ENCODE measurements around the gene HINFP.

DNA sequence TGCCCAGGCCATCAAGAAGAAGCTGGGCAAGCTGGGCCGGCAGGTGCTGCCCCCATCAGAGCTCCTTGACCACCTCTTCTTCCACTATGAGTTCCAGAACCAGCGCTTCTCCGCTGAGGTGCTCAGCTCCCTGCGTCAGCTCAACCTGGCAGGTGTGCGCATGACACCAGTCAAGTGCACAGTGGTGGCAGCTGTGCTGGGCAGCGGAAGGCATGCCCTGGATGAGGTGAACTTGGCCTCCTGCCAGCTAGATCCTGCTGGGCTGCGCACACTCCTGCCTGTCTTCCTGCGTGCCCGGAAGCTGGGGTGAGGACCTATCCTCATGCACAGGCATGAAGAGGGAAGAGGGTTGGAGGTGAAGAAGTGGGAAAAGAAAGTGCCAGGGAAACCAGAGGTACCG, 58.6 kb downstream of the HINFP start:
- TF ChIP-seq, protein P1, sequence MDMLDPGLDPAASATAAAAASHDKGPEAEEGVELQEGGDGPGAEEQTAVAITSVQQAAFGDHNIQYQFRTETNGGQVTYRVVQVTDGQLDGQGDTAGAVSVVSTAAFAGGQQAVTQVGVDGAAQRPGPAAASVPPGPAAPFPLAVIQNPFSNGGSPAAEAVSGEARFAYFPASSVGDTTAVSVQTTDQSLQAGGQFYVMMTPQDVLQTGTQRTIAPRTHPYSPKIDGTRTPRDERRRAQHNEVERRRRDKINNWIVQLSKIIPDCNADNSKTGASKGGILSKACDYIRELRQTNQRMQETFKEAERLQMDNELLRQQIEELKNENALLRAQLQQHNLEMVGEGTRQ (IDR thresholded peaks at IDR 0.05; ENCODE audit: low read depth, low read length), result no peak
- no peak for TF ChIP-seq FOS (IDR thresholded peaks at IDR 0.05; ENCODE audit: low read depth, low read length)
- TF ChIP-seq MAFK (IDR thresholded peaks at IDR 0.05; ENCODE audit: low read depth, low read length), result no peak
- TF ChIP-seq CEBPB (IDR thresholded peaks at IDR 0.05; ENCODE audit: low read depth, low read length), result no peak
- no peak for TF ChIP-seq RFX5 (IDR thresholded peaks at IDR 0.05; ENCODE audit: low read depth, low read length)
- TF ChIP-seq, protein P2, sequence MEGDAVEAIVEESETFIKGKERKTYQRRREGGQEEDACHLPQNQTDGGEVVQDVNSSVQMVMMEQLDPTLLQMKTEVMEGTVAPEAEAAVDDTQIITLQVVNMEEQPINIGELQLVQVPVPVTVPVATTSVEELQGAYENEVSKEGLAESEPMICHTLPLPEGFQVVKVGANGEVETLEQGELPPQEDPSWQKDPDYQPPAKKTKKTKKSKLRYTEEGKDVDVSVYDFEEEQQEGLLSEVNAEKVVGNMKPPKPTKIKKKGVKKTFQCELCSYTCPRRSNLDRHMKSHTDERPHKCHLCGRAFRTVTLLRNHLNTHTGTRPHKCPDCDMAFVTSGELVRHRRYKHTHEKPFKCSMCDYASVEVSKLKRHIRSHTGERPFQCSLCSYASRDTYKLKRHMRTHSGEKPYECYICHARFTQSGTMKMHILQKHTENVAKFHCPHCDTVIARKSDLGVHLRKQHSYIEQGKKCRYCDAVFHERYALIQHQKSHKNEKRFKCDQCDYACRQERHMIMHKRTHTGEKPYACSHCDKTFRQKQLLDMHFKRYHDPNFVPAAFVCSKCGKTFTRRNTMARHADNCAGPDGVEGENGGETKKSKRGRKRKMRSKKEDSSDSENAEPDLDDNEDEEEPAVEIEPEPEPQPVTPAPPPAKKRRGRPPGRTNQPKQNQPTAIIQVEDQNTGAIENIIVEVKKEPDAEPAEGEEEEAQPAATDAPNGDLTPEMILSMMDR (conservative IDR thresholded peaks at IDR 0.05; ENCODE audit: low read depth, low read length), result no peak
- no peak for TF ChIP-seq POLR2A (IDR thresholded peaks at IDR 0.05; ENCODE audit: low read depth, low read length)
- TF ChIP-seq SMC3 (IDR thresholded peaks at IDR 0.05; ENCODE audit: low read depth, low read length), result no peak
- no peak for TF ChIP-seq RCOR1 (IDR thresholded peaks at IDR 0.05; ENCODE audit: insufficient replicate concordance, low read length)
- no peak for TF ChIP-seq MXI1 (IDR thresholded peaks at IDR 0.05; ENCODE audit: borderline replicate concordance, low read depth, low read length)
- no peak for TF ChIP-seq NFE2L2 (IDR thresholded peaks at IDR 0.05; ENCODE audit: low read depth, low read length)

All from IMR-90 (cell line).